HFF-Myc (cell line): ENCODE results near the gene SHOC2.

ENCODE experiments used
- DNase-seq: peaks from one replicate; pipeline ENCODE4 v3.0.0-alpha.2; 2011; ENCODE audit warnings: low read depth; ENCODE audit errors: extremely low read depth
- H3K4me3 ChIP-seq: replicated peaks from 2 replicates; pipeline ENCODE4 v1.5.1; 2011; ENCODE audit warnings: low read depth, mild to moderate bottlenecking, control low read depth, low read length
- CTCF ChIP-seq: IDR thresholded peaks from 2 replicates; pipeline ENCODE4 v1.5.1; 2012; ENCODE audit warnings: mild to moderate bottlenecking, low read depth, low read length, control low read depth; ENCODE audit errors: missing control alignments

The SHOC2 gene

GRCh38 chr10:110931769-110932381 is 12.5 kb downstream of the SHOC2 start:
- no peak for TF ChIP-seq CTCF
- H3K4me3 ChIP-seq, result no peak overlapping the region
- no peak for DNase-seq

- no peak overlapping the region for H3K4me3 ChIP-seq
- no peak for TF ChIP-seq CTCF
- DNase-seq, result no peak
Observed at GRCh38 chr10:110932505-110933180, 13.2 kb downstream of the SHOC2 start.

GRCh38 chr10:110936757-110937156 is 17.4 kb downstream of the SHOC2 start:
- DNase-seq, result no peak
- no peak overlapping the region for H3K4me3 ChIP-seq
- no peak for TF ChIP-seq CTCF

- no peak overlapping the region for H3K4me3 ChIP-seq
- no peak for DNase-seq
- no peak for TF ChIP-seq CTCF
Observed at GRCh38 chr10:110939419-110939818, 20.0 kb downstream of the SHOC2 start.

- no peak for DNase-seq
- no peak overlapping the region for H3K4me3 ChIP-seq
- no peak for TF ChIP-seq CTCF
Observed at GRCh38 chr10:110944792-110945396, 25.5 kb downstream of the SHOC2 start.

GRCh38 chr10:110946496-110946895 is 27.1 kb downstream of the SHOC2 start:
- TF ChIP-seq CTCF, result no peak
- no peak for DNase-seq
- H3K4me3 ChIP-seq, result no peak overlapping the region
